HCT116 (cell line): Measurements from ENCODE around the gene ORC6. TPM values are rescaled to one million over a fixed set of nuclear protein-coding genes. Genes with fewer than 3 reads are reported as not detected.

Experiments used
- ATAC-seq: fragments of 200-7000 bp; cut with Tn5 transposase; 2 replicates; pipeline ENCODE4 v1.9.1; 2020; ENCODE audit warnings: mild to moderate bottlenecking, moderate library complexity
- BruUV-seq: library from RNA; stranded (reverse); fragments of 400-500 nt; replicated peaks from 2 replicates; lab custom pipeline; 2021; lab: Mats Ljungman, UMichigan
- CTCF ChIA-PET: fragments of 300-600 bp; sonication (Branson Sonifier 250); formaldehyde crosslinking; loops from one replicate; lab custom pipeline; 2021; ENCODE audit warnings: antibody characterized with exemption; lab: Charles Lee
- POLR2A ChIA-PET: fragments of 300-600, 350-600 bp; sonication (Branson Sonifier 250); formaldehyde crosslinking; loops from one replicate; lab custom pipeline; 2021; ENCODE audit warnings: antibody characterized with exemption; lab: Charles Lee
- RAD21 ChIA-PET, 2 experiments: fragments of 300-600 bp; sonication (Branson Sonifier 250); formaldehyde crosslinking; loops; one replicate each; lab custom pipeline; 2023; ENCODE audit warnings: low total read pairs in 2 of 2; ENCODE audit not compliant: uncharacterized antibody in 2 of 2, unreplicated experiment in 2 of 2, low non-redundant PET in 1 of 2; lab: Charles Lee
- DNase-seq: peaks from one replicate; pipeline ENCODE4 v3.0.0-alpha.2; 2010; ENCODE audit warnings: low read depth, low spot score
- H2AFZ ChIP-seq: fragments of 200-600 bp; shearing (Covaris generic), sonication (generic); 2 replicates; pipeline ENCODE4 v1.6.1; 2017; ENCODE audit warnings: low read depth, mixed run types, mixed read lengths, antibody characterized with exemption, low read length; ENCODE audit not compliant: poor library complexity, severe bottlenecking
- H3K27ac ChIP-seq: 2 replicates; pipeline ENCODE4 v1.5.1; 2012; ENCODE audit warnings: low read depth, low read length
- H3K27me3 ChIP-seq: fragments of 200-600 bp; sonication (generic); 2 replicates; pipeline ENCODE4 v1.6.1; 2016; ENCODE audit warnings: mixed run types, low read length, mixed read lengths; ENCODE audit not compliant: insufficient read depth
- H3K36me3 ChIP-seq, 2 experiments: fragments of 200-500 bp in 1 of 2; fragments of 200-600 bp in 1 of 2; sonication (Bioruptor generic) in 1 of 2; sonication (generic) in 1 of 2; 2 replicates each; pipeline versions ENCODE4 v1.5.1 to v1.6.1; 2014 to 2016; ENCODE audit warnings: low read length in 2 of 2, inconsistent platforms in 1 of 2, mixed read lengths in 1 of 2, mixed run types in 1 of 2; ENCODE audit not compliant: insufficient read depth in 2 of 2, control insufficient read depth in 1 of 2
- H3K4me1 ChIP-seq, 2 experiments: fragments of 200-600 bp in 1 of 2; sonication (generic) in 1 of 2; 2 replicates each; pipeline versions ENCODE4 v1.5.1 to v1.6.1; 2012 to 2017; ENCODE audit warnings: low read length in 2 of 2, inconsistent platforms in 1 of 2, mild to moderate bottlenecking in 1 of 2, mixed read lengths in 1 of 2, mixed run types in 1 of 2, moderate library complexity in 1 of 2; ENCODE audit not compliant: insufficient read depth in 2 of 2, control insufficient read depth in 1 of 2
- H3K4me2 ChIP-seq: fragments of 200-600 bp; sonication (generic); 2 replicates; pipeline ENCODE4 v1.6.1; 2017; ENCODE audit warnings: mixed run types, low read length, mixed read lengths
- H3K4me3 ChIP-seq, 2 experiments: fragments of 200-600 bp in 1 of 2; sonication (generic) in 1 of 2; replicated peaks in 1 of 2; 2 replicates each; pipeline ENCODE4 v1.5.1; 2011 to 2016; ENCODE audit warnings: low read length in 2 of 2, control low read depth in 1 of 2, low read depth in 1 of 2, mild to moderate bottlenecking in 1 of 2, mixed read lengths in 1 of 2, mixed run types in 1 of 2
- H3K79me2 ChIP-seq: fragments of 200-600 bp; sonication (generic); 2 replicates; pipeline ENCODE4 v1.6.1; 2017; ENCODE audit warnings: mild to moderate bottlenecking, mixed run types, low read length, moderate library complexity, mixed read lengths; ENCODE audit not compliant: insufficient read depth
- H3K9ac ChIP-seq: fragments of 200-600 bp; sonication (generic); 2 replicates; pipeline ENCODE4 v1.6.1; 2016; ENCODE audit warnings: low read length, mixed read lengths
- H3K9me2 ChIP-seq: fragments of 200-600 bp; sonication (generic), shearing (Covaris generic); 2 replicates; pipeline ENCODE4 v1.6.1; 2017; ENCODE audit warnings: mixed run types, mild to moderate bottlenecking, moderate library complexity; ENCODE audit not compliant: insufficient read depth
- H3K9me3 ChIP-seq, 2 experiments: fragments of 200-500 bp in 1 of 2; fragments of 200-600 bp in 1 of 2; sonication (Bioruptor generic) in 1 of 2; sonication (generic) in 1 of 2; 2 replicates each; pipeline ENCODE4 v1.6.1; 2014 to 2017; ENCODE audit warnings: low read length in 2 of 2, mixed read lengths in 2 of 2, inconsistent platforms in 1 of 2, low read depth in 1 of 2, mild to moderate bottlenecking in 1 of 2, mixed run types in 1 of 2, moderate library complexity in 1 of 2; ENCODE audit not compliant: control insufficient read depth in 1 of 2, insufficient read depth in 1 of 2
- H4K20me1 ChIP-seq: fragments of 200-600 bp; sonication (generic), shearing (Covaris generic); 2 replicates; pipeline ENCODE4 v1.6.1; 2017; ENCODE audit warnings: mixed run types, mild to moderate bottlenecking, moderate library complexity; ENCODE audit not compliant: insufficient read depth
- CBX3 ChIP-seq: IDR thresholded peaks from 2 replicates; pipeline ENCODE4 v1.6.1; 2012; ENCODE audit warnings: low read depth
- CEBPB ChIP-seq: IDR thresholded peaks from 2 replicates; pipeline ENCODE4 v1.6.1; 2012; ENCODE audit warnings: low read depth
- ELF1 ChIP-seq: IDR thresholded peaks from 2 replicates; pipeline ENCODE4 v1.6.1; 2012; ENCODE audit warnings: low read depth, borderline replicate concordance
- EZH2 ChIP-seq: fragments of 200-600 bp; sonication (generic); IDR thresholded peaks from 2 replicates; pipeline ENCODE4 v1.6.1; 2017; ENCODE audit warnings: antibody characterized with exemption, mixed run types
- JUND ChIP-seq: IDR thresholded peaks from 2 replicates; pipeline ENCODE4 v1.6.1; 2012
- POLR2AphosphoS5 ChIP-seq: IDR thresholded peaks from 2 replicates; pipeline ENCODE4 v1.6.1; 2011; ENCODE audit warnings: mild to moderate bottlenecking, low read depth, low read length, moderate library complexity
- RAD21 ChIP-seq: IDR thresholded peaks from 2 replicates; pipeline ENCODE4 v1.6.1; 2012; ENCODE audit warnings: low read depth, mild to moderate bottlenecking
- REST ChIP-seq: IDR thresholded peaks from 2 replicates; pipeline ENCODE4 v1.6.1; 2012; ENCODE audit warnings: low read depth
- SIN3A ChIP-seq: IDR thresholded peaks from 2 replicates; pipeline ENCODE4 v1.6.1; 2012; ENCODE audit warnings: low read depth
- SRF ChIP-seq: IDR thresholded peaks from 2 replicates; pipeline ENCODE4 v1.6.1; 2012; ENCODE audit warnings: low read depth
- TCF7L2 ChIP-seq: IDR thresholded peaks from 2 replicates; pipeline ENCODE4 v1.7.0; 2011; ENCODE audit warnings: borderline replicate concordance, inconsistent platforms; ENCODE audit not compliant: insufficient read depth, insufficient read length; ENCODE audit errors: extremely low read depth
- YY1 ChIP-seq: IDR thresholded peaks from 2 replicates; pipeline ENCODE4 v1.6.1; 2011; ENCODE audit warnings: low read length, low read depth, moderate library complexity, mild to moderate bottlenecking; ENCODE audit not compliant: insufficient replicate concordance; ENCODE audit errors: extremely low read depth
- intact Hi-C: fragments of 100-400 bp; cut with micrococcal nuclease; formaldehyde crosslinking; loops from 2 replicates; pipeline ENCODE4 v1.10.0; 2022
- total RNA-seq: library from RNA; stranded (reverse); gene quantifications from one replicate; pipeline ENCODE4 v1.2.1, GENCODE V29; 2021; ENCODE audit not compliant: unreplicated experiment
- TF ChIP-seq, protein P1 (sequence below): IDR thresholded peaks from 2 replicates; pipeline ENCODE4 v1.6.1; 2012
- TF ChIP-seq, protein P2 (sequence below): IDR thresholded peaks from 2 replicates; pipeline ENCODE4 v1.6.1; 2011; ENCODE audit warnings: mild to moderate bottlenecking, low read length, moderate library complexity; ENCODE audit not compliant: insufficient replicate concordance; ENCODE audit errors: extremely low read depth
- TF ChIP-seq, protein P3 (sequence below), 3 experiments: fragments of 200-600 bp in 1 of 3; sonication (generic) in 1 of 3; IDR thresholded peaks in 2 of 3; conservative IDR thresholded peaks in 1 of 3; 2 replicates each; pipeline ENCODE4 v1.5.1; 2012 to 2017; ENCODE audit warnings: low read depth in 2 of 3, low read length in 2 of 3, antibody characterized with exemption in 1 of 3, borderline replicate concordance in 1 of 3, control low read depth in 1 of 3, mild to moderate bottlenecking in 1 of 3, mixed read lengths in 1 of 3, mixed run types in 1 of 3, moderate library complexity in 1 of 3; ENCODE audit not compliant: insufficient read depth in 1 of 3

Gene ORC6
- total RNA-seq, 1 experiment from 2014 or later: 44.7 TPM

- H3K4me2 ChIP-seq: no peak overlapping the region
- H3K27me3 ChIP-seq: no peaks in the 10 kb centered on the region
- ChIA-PET POLR2A (interaction anchor here (0.7 kb wide), 1 partner anchor 27 kb away, joined by 3 read pairs; no protein-coding TSS in a partner anchor), RAD21 (no interaction called here), CTCF (no interaction called here)
- no peak for ATAC-seq
- no peaks in the 10 kb centered on the region for H4K20me1 ChIP-seq
- no peak overlapping the region for H3K9ac ChIP-seq
- H3K9me2 ChIP-seq: no peaks in the 10 kb centered on the region
- BruUV-seq: no TSS peak
- H3K4me1 ChIP-seq: no peaks in the 10 kb centered on the region
- no peak overlapping the region for H2AFZ ChIP-seq
- H3K4me3 ChIP-seq: no peak overlapping the region
- intact Hi-C loops: no loop called here
- no peak overlapping the region for H3K27ac ChIP-seq
- no peaks in the 10 kb centered on the region for H3K9me3 ChIP-seq
- H3K79me2 ChIP-seq: no peaks in the 10 kb centered on the region
- TF ChIP-seq RAD21: no peak
- TF ChIP-seq, protein P1, sequence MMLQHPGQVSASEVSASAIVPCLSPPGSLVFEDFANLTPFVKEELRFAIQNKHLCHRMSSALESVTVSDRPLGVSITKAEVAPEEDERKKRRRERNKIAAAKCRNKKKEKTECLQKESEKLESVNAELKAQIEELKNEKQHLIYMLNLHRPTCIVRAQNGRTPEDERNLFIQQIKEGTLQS: no peak
- no peak for TF ChIP-seq ELF1
- TF ChIP-seq, protein P2, sequence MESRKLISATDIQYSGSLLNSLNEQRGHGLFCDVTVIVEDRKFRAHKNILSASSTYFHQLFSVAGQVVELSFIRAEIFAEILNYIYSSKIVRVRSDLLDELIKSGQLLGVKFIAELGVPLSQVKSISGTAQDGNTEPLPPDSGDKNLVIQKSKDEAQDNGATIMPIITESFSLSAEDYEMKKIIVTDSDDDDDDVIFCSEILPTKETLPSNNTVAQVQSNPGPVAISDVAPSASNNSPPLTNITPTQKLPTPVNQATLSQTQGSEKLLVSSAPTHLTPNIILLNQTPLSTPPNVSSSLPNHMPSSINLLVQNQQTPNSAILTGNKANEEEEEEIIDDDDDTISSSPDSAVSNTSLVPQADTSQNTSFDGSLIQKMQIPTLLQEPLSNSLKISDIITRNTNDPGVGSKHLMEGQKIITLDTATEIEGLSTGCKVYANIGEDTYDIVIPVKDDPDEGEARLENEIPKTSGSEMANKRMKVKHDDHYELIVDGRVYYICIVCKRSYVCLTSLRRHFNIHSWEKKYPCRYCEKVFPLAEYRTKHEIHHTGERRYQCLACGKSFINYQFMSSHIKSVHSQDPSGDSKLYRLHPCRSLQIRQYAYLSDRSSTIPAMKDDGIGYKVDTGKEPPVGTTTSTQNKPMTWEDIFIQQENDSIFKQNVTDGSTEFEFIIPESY: no peak
- no peak for TF ChIP-seq SRF
- no peak for TF ChIP-seq YY1
- TF ChIP-seq, protein P3, sequence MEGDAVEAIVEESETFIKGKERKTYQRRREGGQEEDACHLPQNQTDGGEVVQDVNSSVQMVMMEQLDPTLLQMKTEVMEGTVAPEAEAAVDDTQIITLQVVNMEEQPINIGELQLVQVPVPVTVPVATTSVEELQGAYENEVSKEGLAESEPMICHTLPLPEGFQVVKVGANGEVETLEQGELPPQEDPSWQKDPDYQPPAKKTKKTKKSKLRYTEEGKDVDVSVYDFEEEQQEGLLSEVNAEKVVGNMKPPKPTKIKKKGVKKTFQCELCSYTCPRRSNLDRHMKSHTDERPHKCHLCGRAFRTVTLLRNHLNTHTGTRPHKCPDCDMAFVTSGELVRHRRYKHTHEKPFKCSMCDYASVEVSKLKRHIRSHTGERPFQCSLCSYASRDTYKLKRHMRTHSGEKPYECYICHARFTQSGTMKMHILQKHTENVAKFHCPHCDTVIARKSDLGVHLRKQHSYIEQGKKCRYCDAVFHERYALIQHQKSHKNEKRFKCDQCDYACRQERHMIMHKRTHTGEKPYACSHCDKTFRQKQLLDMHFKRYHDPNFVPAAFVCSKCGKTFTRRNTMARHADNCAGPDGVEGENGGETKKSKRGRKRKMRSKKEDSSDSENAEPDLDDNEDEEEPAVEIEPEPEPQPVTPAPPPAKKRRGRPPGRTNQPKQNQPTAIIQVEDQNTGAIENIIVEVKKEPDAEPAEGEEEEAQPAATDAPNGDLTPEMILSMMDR (IDR thresholded peaks at IDR 0.05 in 2 of 3, conservative IDR thresholded peaks at IDR 0.05 in 1 of 3; ENCODE audit: borderline replicate concordance in 1 of 3, insufficient read depth in 1 of 3, low read depth in 2 of 3, low read length in 2 of 3): no peak
- TF ChIP-seq CBX3: no peak
- TF ChIP-seq TCF7L2: no peak
- TF ChIP-seq CEBPB: no peak
- no peak for TF ChIP-seq EZH2
- TF ChIP-seq REST: no peak
- TF ChIP-seq POLR2AphosphoS5: no peak
- TF ChIP-seq JUND: no peak
- TF ChIP-seq SIN3A: no peak
- H3K36me3 ChIP-seq: no peaks in the 10 kb centered on the region
- DNase-seq: no peak
Measured at GRCh38 chr16:46713634-46714033, 24.2 kb downstream of the ORC6 start.
